ENCODE measurements around the gene GPC5. TPM values are rescaled to one million over a fixed set of nuclear protein-coding genes. Genes with fewer than 3 reads are reported as not detected.
"Not testable (repeated sequence)": the region's sequence is repeated elsewhere in the genome, so short reads cannot be mapped to it uniquely, and the experiment has no call there.

The GPC5 gene
- total RNA-seq, 1 experiment from 2014 or later = 14.2 TPM

GRCh38 chr13:92255526-92255925 lies 857.1 kb downstream of the GPC5 start:
- no peak for DNase-seq (ENCODE audit: low spot score)
- in situ Hi-C loops (cut with HindIII; ENCODE audit: low sequenced_read_pairs) = no loop called here

- DNase-seq (ENCODE audit: low spot score) = no peak
- in situ Hi-C loops (cut with HindIII; ENCODE audit: low sequenced_read_pairs) = no loop called here
These were observed 857.8 kb downstream of the GPC5 start for GRCh38 chr13:92256211-92256610.

GRCh38 chr13:92259046-92259445 lies 860.6 kb downstream of the GPC5 start:
- DNase-seq (ENCODE audit: low spot score) = no peak
- in situ Hi-C loops (cut with HindIII; ENCODE audit: low sequenced_read_pairs) = no loop called here

- in situ Hi-C loops (cut with HindIII; ENCODE audit: low sequenced_read_pairs) = no loop called here
- no peak for DNase-seq (ENCODE audit: low spot score)
These were observed 861.1 kb downstream of the GPC5 start for GRCh38 chr13:92259523-92259922.

- no peak for DNase-seq (ENCODE audit: low spot score)
- in situ Hi-C loops (cut with HindIII; ENCODE audit: low sequenced_read_pairs) = no loop called here
These were observed 861.9 kb downstream of the GPC5 start for GRCh38 chr13:92260363-92260762.

- in situ Hi-C loops (cut with HindIII; ENCODE audit: low sequenced_read_pairs) = no loop called here
- no peak for DNase-seq (ENCODE audit: low spot score)
These were observed 863.8 kb downstream of the GPC5 start for GRCh38 chr13:92262100-92262788.

GRCh38 chr13:92265408-92265807 lies 867.0 kb downstream of the GPC5 start:
- in situ Hi-C loops (cut with HindIII; ENCODE audit: low sequenced_read_pairs) = no loop called here

GRCh38 chr13:92270990-92271389 lies 872.6 kb downstream of the GPC5 start:
- in situ Hi-C loops (cut with HindIII; ENCODE audit: low sequenced_read_pairs) = no loop called here
- no peak for DNase-seq (ENCODE audit: low spot score)

More at GRCh38 chr13:92265408-92265807, 867.0 kb downstream of the GPC5 start:
- DNase-seq (ENCODE audit: low spot score) = no peak

GRCh38 chr13:92272177-92272576 lies 873.8 kb downstream of the GPC5 start:
- in situ Hi-C loops (cut with HindIII; ENCODE audit: low sequenced_read_pairs) = no loop called here
- DNase-seq (ENCODE audit: low spot score) = no peak

GRCh38 chr13:92280986-92281385 lies 882.6 kb downstream of the GPC5 start:
- DNase-seq (ENCODE audit: low spot score); in situ Hi-C loops (cut with HindIII; ENCODE audit: low sequenced_read_pairs): not testable (repeated sequence)

GRCh38 chr13:92290718-92291307 lies 892.4 kb downstream of the GPC5 start:
- in situ Hi-C loops (cut with HindIII; ENCODE audit: low sequenced_read_pairs); DNase-seq (ENCODE audit: low spot score): not testable (repeated sequence)

- in situ Hi-C loops (cut with HindIII; ENCODE audit: low sequenced_read_pairs); DNase-seq (ENCODE audit: low spot score): not testable (repeated sequence)
These were observed 896.1 kb downstream of the GPC5 start for GRCh38 chr13:92294533-92294932.

GRCh38 chr13:92296154-92296671 lies 897.8 kb downstream of the GPC5 start:
- DNase-seq (ENCODE audit: low spot score); in situ Hi-C loops (cut with HindIII; ENCODE audit: low sequenced_read_pairs): not testable (repeated sequence)

GRCh38 chr13:92297971-92298942 lies 899.8 kb downstream of the GPC5 start:
- DNase-seq (ENCODE audit: low spot score) = no peak

GRCh38 chr13:92300651-92301050 lies 902.2 kb downstream of the GPC5 start:
- in situ Hi-C loops (cut with HindIII; ENCODE audit: low sequenced_read_pairs) = no loop called here
- no peak for DNase-seq (ENCODE audit: low spot score)

More at GRCh38 chr13:92297971-92298942, 899.8 kb downstream of the GPC5 start:
- in situ Hi-C loops (cut with HindIII; ENCODE audit: low sequenced_read_pairs) = no loop called here

- in situ Hi-C loops (cut with HindIII; ENCODE audit: low sequenced_read_pairs) = no loop called here
- no peak for DNase-seq (ENCODE audit: low spot score)
These were observed 905.0 kb downstream of the GPC5 start for GRCh38 chr13:92303428-92303827.

GRCh38 chr13:92307752-92308151 lies 909.3 kb downstream of the GPC5 start:
- in situ Hi-C loops (cut with HindIII; ENCODE audit: low sequenced_read_pairs) = no loop called here
- DNase-seq (ENCODE audit: low spot score) = no peak

- in situ Hi-C loops (cut with HindIII; ENCODE audit: low sequenced_read_pairs) = no loop called here
- DNase-seq (ENCODE audit: low spot score) = no peak
These were observed 914.4 kb downstream of the GPC5 start for GRCh38 chr13:92312823-92313222.

- in situ Hi-C loops (cut with HindIII; ENCODE audit: low sequenced_read_pairs) = no loop called here
- no peak for DNase-seq (ENCODE audit: low spot score)
These were observed 915.0 kb downstream of the GPC5 start for GRCh38 chr13:92313382-92313781.

GRCh38 chr13:92315265-92315664 lies 916.8 kb downstream of the GPC5 start:
- DNase-seq (ENCODE audit: low spot score) = no peak
- in situ Hi-C loops (cut with HindIII; ENCODE audit: low sequenced_read_pairs) = no loop called here
